ENCODE measurements around the gene RBM46.

RBM46 gene, protein sequence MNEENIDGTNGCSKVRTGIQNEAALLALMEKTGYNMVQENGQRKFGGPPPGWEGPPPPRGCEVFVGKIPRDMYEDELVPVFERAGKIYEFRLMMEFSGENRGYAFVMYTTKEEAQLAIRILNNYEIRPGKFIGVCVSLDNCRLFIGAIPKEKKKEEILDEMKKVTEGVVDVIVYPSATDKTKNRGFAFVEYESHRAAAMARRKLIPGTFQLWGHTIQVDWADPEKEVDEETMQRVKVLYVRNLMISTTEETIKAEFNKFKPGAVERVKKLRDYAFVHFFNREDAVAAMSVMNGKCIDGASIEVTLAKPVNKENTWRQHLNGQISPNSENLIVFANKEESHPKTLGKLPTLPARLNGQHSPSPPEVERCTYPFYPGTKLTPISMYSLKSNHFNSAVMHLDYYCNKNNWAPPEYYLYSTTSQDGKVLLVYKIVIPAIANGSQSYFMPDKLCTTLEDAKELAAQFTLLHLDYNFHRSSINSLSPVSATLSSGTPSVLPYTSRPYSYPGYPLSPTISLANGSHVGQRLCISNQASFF

DNA sequence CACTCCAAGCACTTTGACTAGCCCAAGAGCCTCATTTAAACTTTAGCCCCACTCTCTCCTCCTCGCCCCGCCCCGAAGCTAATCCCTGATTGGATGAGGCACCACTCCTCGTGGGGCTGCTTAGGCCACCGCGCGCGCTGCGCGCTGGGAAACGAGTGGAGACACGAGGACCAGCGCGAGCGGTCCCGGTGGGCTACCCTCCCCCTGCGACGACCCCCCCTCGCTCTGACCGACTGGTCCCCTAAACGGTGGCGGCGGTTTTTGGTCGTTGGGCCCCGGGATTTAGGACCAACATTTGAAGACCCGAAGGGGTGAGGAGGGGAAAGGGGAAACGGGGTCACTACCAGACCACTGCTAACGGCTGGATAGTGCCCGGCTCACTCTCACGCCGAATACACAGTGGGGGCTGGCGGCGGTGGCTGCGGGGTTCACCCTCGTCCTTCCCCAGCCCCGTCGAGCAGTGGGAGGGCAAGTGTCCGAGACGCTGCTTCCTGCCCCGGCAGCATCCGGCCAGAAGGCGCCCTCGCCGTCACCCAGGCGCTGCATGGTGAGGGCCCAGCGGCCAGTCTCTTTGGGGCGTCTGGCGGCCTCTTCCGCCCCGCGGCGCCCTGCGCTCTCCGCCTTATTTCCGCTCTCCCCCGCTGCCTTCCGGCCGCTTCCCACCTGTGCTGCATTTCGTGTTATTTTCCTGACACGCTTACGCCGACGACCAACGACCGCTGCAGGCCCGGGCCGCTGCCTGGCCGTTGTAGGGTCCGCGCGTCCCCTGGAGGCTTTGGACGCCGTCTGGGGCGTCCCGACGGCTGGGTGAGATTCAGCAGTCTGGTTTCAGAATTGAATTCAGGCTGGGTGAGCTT lies at the start of gene RBM46:
TSS of gene RBM46 (plus strand) at position 147 of the 857 bp plus-strand sequence. CDS start 15,481 bp downstream, outside the sequence.
- no peak for DNase-seq (ENCODE audit: low read depth)

DNA sequence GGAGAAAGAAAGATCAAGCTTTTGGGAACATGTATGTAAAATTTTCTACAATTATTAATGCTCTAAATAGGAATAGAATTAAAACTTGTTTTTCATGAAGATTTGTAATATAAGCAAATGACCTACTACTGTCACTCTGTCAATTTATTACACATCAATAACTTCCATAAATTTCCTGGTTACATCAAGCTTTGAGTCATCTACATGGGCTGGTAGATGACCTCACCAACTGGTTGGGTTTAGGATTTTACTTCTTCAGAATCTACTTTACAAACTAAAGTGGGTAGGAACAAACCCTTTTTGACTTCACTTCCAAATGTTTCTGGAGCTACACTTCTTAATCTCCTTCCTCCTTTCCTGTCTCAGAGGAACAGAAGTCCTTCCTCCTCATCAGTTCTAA lies 49.3 kb upstream of the RBM46 start:
- no peak for DNase-seq (ENCODE audit: low read depth)

DNA sequence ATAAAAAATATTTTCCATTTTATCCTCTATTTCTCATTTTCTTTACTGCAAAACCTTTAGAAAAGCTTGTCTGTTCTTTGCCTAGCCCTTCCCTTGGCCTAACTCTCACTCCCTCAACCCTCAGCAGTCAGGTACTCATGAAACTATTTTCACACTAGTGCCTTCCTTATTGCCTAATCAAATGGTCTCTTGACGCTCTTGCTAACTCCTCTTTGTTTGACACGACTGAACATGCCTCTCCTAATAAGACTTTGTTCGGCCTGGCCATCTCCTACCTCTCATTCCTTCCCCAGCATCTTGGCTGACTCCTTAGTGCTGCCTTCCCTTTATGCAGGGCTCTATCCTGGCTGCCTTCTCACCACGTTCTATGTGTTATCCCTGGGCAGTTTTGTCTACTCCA lies 48.4 kb upstream of the RBM46 start:
- DNase-seq (ENCODE audit: low read depth) = no peak

DNA sequence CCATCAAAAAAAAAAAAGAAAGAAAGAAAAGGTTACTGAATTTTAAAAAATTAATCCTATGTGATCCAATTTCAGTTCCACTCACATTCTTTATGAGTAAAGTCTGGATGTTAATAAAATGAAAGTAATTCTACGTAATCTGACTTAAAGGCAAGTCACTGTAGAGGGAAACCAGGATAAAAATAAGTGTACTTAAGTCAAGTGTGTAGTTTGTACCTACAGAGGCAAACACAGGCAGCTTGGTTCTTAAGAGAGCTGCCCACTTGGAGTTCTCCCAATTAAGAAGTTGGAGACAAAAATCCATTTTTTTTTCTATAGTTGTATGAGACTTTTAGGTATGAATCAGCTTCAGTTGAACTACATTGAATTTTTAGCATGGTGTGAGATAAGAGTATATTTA lies 44.3 kb upstream of the RBM46 start:
- no peak for DNase-seq (ENCODE audit: low read depth)

DNA sequence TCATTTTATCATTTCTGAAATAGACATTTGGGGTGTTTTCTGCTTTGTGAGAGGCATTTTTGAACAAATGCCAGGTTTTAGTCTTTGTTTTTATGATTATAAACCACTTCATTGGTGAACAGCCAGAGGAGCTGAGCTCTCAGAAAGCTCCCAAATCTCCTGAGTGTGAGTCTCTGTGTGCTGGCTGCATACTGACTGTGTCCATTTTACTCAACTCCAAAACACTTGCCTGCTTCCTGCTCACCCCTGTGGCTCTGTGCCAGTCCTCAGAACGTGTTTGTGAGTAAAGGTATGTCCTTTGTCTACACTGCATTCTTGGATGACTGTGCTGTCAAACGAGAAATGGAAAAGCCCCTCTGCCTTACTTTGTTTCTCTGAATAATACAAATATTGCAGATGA lies 42.6 kb upstream of the RBM46 start:
- DNase-seq (ENCODE audit: low read depth) = no peak

DNA sequence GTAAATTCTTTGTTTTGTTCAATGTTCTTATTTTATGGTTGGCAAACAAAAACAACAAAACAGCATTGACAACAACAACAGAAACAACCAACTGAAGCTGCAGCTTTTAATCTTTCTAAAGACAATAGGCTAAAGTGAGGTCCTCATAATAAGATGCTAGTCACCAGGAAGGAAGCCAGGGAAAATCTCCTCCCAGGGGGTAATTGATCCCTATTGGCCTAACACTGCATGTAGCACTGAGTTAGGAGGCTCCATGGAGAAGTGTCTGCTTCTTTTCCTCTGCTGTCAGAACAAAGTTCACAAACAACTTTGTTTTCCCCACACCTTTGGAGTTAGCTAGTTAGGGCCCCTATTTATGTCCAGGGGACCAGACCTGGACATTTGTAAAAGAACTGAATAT lies 42.0 kb upstream of the RBM46 start:
- DNase-seq (ENCODE audit: low read depth) = no peak

DNA sequence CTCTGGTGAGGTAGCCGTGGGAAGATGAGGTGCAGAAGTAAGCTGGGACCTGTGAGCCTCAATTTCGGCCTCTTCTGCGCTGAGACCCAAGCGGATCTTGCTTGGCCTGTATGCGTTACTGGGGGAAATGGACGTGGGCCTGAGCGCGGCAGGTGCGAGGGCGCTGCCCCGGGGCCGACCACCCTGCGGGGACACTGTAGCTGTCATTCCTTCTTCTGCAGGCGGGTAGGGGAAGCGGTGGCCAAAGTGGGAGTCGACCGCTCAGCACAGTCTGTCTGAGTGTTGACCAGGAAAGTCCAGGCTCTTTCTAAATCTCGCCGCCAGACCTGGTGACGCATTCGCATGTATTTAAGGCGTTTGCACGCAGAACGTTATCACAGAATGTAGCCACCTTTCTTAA lies 40.6 kb upstream of the RBM46 start:
- no peak for DNase-seq (ENCODE audit: low read depth)

DNA sequence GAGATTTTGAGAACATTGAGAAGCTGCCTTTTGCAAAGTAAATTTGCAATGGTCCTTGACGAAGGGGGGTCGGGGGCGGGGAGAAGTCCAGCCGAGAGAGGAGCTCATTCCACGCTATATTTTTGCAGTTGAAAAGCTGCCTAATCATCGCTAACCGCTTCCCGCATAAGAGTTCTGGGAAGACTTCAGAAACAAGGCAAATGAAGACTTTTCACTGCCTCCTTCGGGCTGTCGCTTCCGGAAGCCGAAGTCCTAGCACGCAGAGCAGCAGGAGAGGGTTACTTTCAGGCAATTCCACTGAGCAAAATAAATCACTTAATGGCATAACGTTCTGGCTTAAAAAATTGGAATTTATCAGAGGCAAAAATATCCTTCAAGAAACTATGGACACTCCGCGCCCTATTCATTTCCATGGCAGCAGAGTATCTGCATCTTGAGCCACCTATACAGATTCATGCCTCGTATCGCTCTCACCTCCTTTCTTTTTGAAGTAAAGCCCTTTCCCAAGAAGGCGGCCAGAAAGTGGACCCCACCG lies 39.9 kb upstream of the RBM46 start:
- no peak for DNase-seq (ENCODE audit: low read depth)

DNA sequence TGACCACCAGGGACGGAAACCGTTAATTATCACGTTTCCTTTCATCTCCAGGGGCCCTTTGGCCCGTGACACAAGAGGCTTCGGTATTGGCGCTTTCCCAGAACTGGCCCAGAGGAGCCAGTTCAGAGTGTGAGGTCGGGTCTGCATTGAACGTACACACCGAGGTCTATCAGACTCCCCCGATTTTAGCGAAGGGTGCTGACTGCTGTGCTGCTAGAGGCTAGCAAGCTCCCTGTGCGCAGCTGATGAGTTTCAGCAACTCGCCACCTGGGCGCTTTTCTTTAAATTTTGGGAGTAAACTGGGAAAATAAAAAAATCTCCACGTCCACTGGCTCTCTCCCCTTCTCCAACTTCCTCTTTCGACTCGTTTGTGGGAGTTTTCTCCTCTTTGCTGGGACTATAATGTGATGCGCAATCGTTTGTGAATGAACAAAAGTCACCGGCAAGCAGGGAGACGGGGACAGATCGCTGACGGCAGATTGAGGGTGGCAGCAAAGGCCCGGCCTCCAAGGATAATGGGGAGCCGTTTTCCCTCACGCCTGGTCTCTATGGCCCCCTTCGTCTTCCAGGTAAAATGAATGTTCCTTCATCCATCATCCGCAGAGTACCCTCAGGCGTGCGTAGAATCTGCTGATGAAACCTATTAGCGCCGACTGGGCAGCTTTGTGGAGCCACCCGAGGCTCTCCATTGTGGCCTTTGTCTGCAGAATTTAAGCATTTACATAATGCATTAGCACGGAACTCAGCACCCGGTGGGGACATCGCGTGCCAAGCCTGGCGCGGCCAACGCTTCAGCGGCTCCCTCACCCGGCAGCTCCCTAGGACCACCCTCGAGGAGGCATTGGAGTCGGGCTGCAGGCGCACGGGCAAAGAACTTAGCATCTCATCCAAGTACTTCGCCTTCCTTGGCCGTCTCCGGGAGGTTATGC lies 38.9 kb upstream of the RBM46 start:
- DNase-seq (ENCODE audit: low read depth) = no peak

DNA sequence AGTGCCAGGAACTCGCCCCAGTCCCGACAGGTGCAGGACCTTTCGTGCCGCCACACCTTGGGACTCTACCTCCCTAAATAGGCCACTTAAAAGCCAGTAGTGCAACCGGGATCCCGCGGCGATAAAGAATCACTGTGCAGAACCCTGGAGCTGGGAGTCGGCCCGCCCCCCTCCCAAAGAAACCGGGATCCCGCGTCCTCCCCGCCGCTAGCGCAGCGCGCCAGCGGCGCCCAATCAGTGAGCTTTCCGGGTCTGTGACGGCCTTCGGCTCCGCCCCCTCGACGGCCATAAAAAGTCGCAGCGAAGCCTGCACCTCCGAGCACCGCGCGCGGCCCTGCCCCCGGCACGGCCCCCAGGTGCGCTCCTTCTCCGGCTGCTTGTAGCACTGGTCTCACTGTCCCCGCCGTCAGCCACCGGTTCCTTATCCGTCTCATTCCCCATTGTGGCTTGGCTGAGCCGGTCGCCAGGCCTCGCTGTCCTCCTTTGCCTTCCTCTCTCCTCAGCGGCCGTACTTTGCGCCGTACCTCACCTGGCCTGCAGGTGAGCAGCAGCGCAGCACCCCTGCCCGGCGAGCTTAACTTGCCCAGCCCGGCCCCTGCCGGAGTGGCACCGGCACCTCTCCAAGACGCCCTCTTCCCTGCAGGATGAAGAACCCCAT lies 37.3 kb upstream of the RBM46 start, which contains the start of gene LRAT:
TSS of gene LRAT (plus strand) at position 318 of the 658 bp plus-strand sequence. CDS start at position 645, 327 bp downstream.
- no peak for DNase-seq (ENCODE audit: low read depth)

DNA sequence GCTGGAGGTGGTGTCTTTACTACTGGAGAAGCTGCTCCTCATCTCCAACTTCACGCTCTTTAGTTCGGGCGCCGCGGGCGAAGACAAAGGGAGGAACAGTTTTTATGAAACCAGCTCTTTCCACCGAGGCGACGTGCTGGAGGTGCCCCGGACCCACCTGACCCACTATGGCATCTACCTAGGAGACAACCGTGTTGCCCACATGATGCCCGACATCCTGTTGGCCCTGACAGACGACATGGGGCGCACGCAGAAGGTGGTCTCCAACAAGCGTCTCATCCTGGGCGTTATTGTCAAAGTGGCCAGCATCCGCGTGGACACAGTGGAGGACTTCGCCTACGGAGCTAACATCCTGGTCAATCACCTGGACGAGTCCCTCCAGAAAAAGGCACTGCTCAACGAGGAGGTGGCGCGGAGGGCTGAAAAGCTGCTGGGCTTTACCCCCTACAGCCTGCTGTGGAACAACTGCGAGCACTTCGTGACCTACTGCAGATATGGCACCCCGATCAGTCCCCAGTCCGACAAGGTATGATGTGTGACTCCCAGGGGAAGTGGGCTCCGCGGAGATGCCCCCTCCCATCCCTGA lies 36.6 kb upstream of the RBM46 start:
- DNase-seq (ENCODE audit: low read depth) = no peak

DNA sequence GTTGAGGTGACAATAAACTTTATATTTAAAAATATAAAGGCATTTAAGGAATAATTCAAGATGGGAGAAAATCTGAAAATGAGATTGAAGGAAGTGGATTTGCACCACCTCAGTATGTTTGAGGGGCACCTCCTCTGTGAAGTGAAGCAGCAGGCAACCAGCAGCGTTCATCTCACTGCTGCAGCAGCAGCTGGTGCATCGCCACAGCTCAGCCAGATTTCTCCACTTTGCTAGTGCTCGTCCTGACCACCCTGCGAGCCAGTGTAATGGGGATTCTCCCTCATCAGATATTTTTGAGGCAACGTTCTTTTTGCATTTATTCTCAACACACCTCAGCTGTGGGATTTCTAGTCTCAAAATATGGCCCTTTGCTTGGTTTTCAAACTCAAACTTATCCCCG lies 23.4 kb upstream of the RBM46 start:
- DNase-seq (ENCODE audit: low read depth) = no peak

DNA sequence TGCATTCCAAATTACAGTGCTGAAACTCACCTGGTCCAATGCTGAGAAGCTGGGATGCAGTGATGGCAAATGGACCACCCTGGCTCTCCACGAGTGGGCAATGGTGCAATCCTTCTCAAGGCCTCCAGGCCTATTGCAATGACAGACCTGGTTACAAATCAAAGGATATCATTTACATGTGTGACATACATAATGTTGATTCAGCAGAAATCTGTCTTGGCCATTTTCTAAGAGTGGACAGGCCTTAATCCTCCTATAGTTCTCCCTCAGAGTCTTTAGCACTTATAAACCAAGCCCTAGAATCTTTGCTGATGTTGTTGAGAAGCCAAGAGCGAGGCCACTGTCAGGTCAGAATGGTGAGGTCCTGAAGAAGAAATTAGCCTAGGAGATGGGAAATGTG lies 20.2 kb upstream of the RBM46 start:
- DNase-seq (ENCODE audit: low read depth) = no peak

DNA sequence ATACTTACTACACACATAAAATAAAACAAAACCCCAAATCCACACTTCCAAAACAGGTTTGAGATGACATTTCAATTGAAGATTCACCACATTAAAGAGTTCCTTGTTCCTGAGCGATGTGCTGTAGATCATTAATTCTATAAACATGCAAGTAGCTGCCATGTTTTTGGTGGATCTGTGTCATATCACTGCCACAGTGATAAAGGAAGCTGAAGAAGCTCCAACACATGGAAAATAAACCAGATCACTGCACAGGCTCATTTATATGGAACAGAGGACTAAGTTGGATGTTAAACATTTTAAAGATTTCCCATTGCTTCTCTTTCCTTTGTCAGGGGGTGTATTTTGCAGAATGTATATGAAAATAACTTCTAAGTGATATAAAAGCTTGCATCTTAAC lies 2.8 kb upstream of the RBM46 start:
- no peak for DNase-seq (ENCODE audit: low read depth)

DNA sequence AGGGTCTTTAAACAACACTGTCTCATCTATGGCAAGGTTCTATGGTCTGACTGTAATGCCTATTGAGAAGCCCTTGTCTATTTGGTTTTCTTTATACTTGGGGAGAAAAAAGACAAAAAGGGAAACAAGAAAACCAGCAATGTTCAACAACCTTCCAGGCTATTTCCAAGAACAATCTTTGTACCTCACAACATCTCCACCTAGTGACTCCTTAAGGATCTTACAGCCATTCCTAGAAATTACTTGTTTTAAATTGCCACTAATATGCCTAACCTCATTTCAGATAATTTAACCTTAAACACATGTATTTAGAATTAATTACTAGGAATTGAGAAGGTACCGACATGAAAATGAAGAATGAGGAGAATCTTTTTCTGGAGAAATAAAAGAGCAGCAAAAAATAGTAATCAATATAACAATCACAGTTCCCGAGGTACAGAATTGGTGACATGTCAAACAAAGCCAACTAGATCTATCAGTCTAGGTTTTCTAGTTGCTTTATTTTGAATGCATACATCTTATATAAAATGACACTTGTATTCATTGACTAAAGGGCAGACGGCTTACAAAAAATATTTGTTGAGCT lies 1.6 kb upstream of the RBM46 start:
- DNase-seq (ENCODE audit: low read depth) = no peak

DNA sequence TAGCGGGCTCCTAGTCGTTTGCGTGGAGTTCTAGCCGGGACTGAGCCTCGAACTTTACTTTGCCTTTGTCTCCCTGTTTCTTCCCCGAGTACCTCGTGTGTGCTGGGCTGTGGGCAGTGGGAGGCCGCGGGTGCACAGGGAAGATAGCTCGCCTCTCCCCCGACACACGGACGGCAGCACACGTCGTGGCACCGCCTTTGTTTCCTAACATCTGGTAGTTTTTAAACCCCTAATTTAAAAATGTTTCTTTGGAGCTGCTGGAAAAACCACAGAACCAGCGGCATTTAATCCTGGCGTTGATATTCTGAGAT lies 866 bp downstream of the RBM46 start:
- no peak for DNase-seq (ENCODE audit: low read depth)

DNA sequence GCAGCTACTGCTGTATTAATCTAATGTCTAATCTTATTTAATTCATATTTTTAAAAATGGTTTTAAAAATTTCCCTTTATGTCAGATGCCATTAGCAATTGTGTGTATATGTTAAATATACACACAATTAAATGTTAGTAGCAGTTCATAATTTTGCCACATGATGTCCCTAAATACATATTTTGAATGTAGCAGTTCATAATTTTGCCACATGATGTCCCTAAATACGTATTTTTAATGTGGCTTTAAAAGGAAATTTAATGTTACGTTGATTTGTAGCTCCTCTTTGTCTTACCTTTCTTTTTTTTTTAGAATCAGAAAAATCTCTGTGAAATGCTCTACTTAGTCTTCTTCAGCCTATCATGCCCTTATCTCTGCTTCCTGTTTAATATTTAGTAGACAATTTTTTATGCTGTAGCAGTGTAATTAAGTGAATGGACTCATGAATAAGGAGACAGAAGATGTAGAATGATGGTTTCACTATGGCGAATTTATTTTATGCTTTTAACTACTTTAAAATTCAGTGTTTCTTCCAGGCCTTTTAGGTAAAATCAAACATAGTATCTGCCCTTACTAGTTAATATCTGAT lies 26.1 kb downstream of the RBM46 start:
- DNase-seq (ENCODE audit: low read depth) = no peak

DNA sequence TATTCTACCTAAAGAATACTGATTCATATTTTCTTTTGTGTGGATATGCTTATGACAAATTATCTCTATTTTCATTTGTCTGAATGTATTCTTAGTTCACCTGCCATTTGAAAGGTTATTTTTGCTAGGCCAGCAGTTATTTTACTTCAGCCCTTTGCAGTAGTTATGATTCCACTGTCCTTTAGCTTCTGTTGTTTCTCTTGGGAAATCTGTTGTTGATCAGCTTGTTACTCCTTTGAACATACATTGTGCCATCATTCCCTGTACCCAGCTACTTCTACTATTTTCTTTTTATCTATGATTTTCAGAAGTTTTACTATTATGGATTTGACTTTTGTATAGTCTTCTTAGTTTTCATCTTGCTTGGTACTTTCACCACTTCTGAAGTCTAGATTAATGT lies 37.2 kb downstream of the RBM46 start:
- no peak for DNase-seq (ENCODE audit: low read depth)

DNA sequence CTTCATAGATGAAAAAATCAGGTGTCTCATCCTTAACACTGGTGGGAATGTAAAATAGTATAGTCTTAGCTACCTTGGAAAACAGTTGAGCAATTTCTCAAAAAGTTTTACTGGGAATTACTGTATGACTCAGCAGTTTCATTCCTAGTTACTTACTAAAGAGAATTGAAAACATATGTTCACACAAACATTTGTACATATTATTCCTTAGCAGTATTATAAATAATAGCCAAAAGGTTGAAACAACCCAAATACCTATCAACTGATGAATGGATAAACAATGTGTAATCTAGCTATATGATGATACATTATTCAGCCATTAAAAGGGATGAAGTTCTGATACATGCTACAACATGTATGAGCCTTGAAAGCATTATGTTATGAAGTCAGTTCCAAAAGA lies 41.7 kb downstream of the RBM46 start:
- no peak for DNase-seq (ENCODE audit: low read depth)

DNA sequence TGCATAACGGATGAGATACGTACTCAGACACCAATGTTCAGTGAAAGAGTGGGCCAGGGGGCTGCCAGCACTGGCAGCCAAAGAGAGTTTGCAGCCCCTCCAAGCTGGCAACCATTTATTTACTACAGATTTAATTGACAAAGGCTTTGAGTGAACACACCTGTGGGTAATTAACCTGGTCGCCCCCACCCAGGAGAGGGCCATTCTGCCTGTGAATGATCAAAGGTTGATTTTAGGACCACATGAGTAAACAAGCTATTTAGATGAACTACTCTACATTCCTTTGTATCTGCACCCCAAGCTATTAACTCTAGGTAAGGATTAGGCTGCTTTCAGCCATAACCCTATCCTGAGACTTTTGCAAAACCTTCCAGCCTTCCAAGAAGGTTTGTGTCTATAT lies 55.0 kb downstream of the RBM46 start:
- DNase-seq (ENCODE audit: low read depth) = no peak

Data from T-helper 22 cell (primary cell).